ENCODE results near the gene IARS1. TPM values are rescaled to one million over a fixed set of nuclear protein-coding genes. Genes with fewer than 3 reads are reported as not detected.
A peak's percentile ranks its signal among the peaks of the same experiment; 100 is the strongest.

Gene IARS1
- total and polyA plus RNA-seq, 10 of the 15 experiments (the other 5 are each of a cell fraction or from before 2014, with no cell fraction given): 71.0 to 227 (median 153) TPM

- no peak for TF ChIP-seq ZNF274 (IDR thresholded peaks at IDR 0.05; ENCODE audit: insufficient read depth, insufficient read length)
- no peak for TF ChIP-seq ZNF24 (IDR thresholded peaks at IDR 0.05)
- no peak for TF ChIP-seq E2F4 (IDR thresholded peaks at IDR 0.05; ENCODE audit: low read depth, low read length)
- Histone ChIP-seq H3K4me3 (no peak overlapping the region), H3K79me2 (ENCODE audit: control insufficient read depth, insufficient read depth, low read length) (no peaks in the 10 kb centered on the region), H3K4me2 (ENCODE audit: control insufficient read depth, insufficient read depth) (no peak overlapping the region), H3K4me1 (ENCODE audit: control insufficient read depth, insufficient read depth, low read length) (no peaks in the 10 kb centered on the region), H3K36me3 (ENCODE audit: control insufficient read depth in 2 of 2, insufficient read depth in 2 of 2, low read length in 1 of 2) (peaks cover 39 to 65% of the 10 kb centered on the region in 2 experiments), H4K20me1 (ENCODE audit: control insufficient read depth, insufficient read depth) (no peaks in the 10 kb centered on the region), H3K27me3 (replicated peaks in 1 of 2; ENCODE audit: control insufficient read depth in 2 of 2, insufficient read depth in 2 of 2, low read length in 1 of 2) (no peaks in the 10 kb centered on the region), H2AFZ (ENCODE audit: control insufficient read depth, low read depth, low read length) (no peak overlapping the region), H3K27ac (ENCODE audit: control insufficient read depth, insufficient read depth) (no peak overlapping the region), H3K9me3 (replicated peaks; ENCODE audit: control insufficient read depth, insufficient read depth, low read length) (no peaks in the 10 kb centered on the region), H3K9ac (ENCODE audit: control insufficient read depth, insufficient read depth, low read length) (no peak overlapping the region)
- no TSS peak for BruUV-seq (replicated peaks)
- WGBS (ENCODE audit: insufficient coverage, insufficient replicate concordance, low lambda C conversion rate, missing lambda C conversion rate): 90% methylated on average over 19 of the region's 19 CpGs
- intact Hi-C loops (cut with micrococcal nuclease; ENCODE audit: unreplicated experiment) (no loop called here), in situ Hi-C loops (cut with MboI) (no loop called here)
- ATAC-seq (no peak), DNase-seq (ENCODE audit: low read depth, low spot score) (no peak), FAIRE-seq (no peak)
- ChIA-PET RAD21 (ENCODE audit: unreplicated experiment) (interaction anchor here (1.1 kb wide), 1 partner anchor 116 kb away, joined by 3 read pairs; no protein-coding TSS in a partner anchor), CTCF (interaction anchor here (1.1 kb wide), 1 partner anchor 12 kb away, joined by 5 read pairs; no protein-coding TSS in a partner anchor), SMC1A (ENCODE audit: uncharacterized antibody, unreplicated experiment) (no interaction called here), POLR2A (no interaction called here)
These were observed 38.8 kb downstream of the IARS1 start for GRCh38 chr9:92254381-92255337.

GRCh38 chr9:92253656-92254055, 39.8 kb downstream of the IARS1 start:
- H3K4me1 ChIP-seq (ENCODE audit: control insufficient read depth, insufficient read depth, low read length): no peaks in the 10 kb centered on the region
- H3K4me3 ChIP-seq: no peak overlapping the region
- ChIA-PET POLR2A (no interaction called here), SMC1A (ENCODE audit: uncharacterized antibody, unreplicated experiment) (interaction anchor here (1.2 kb wide), 1 partner anchor 16 kb away, joined by 3 read pairs; no protein-coding TSS in a partner anchor), CTCF (interaction anchor here (1.3 kb wide), 1 partner anchor 113 kb away, joined by 7 read pairs; no protein-coding TSS in a partner anchor), RAD21 (ENCODE audit: unreplicated experiment) (interaction anchor here (1.1 kb wide), 1 partner anchor 115 kb away, joined by 3 read pairs; no protein-coding TSS in a partner anchor)
- no peak overlapping the region for H3K27ac ChIP-seq (ENCODE audit: control insufficient read depth, insufficient read depth)
- no peaks in the 10 kb centered on the region for H3K79me2 ChIP-seq (ENCODE audit: control insufficient read depth, insufficient read depth, low read length)
- no peaks in the 10 kb centered on the region for H3K9me3 ChIP-seq (replicated peaks; ENCODE audit: control insufficient read depth, insufficient read depth, low read length)
- WGBS (ENCODE audit: insufficient coverage, insufficient replicate concordance, low lambda C conversion rate, missing lambda C conversion rate): 89% methylated on average over 4 of the region's 4 CpGs
- peaks cover 34 to 65% of the 10 kb centered on the region in 2 experiments for H3K36me3 ChIP-seq (ENCODE audit: control insufficient read depth in 2 of 2, insufficient read depth in 2 of 2, low read length in 1 of 2)
- no peak overlapping the region for H3K4me2 ChIP-seq (ENCODE audit: control insufficient read depth, insufficient read depth)
- H3K9ac ChIP-seq (ENCODE audit: control insufficient read depth, insufficient read depth, low read length): no peak overlapping the region
- intact Hi-C loops (cut with micrococcal nuclease; ENCODE audit: unreplicated experiment) (no loop called here), in situ Hi-C loops (cut with MboI) (no loop called here)
- H2AFZ ChIP-seq (ENCODE audit: control insufficient read depth, low read depth, low read length): no peak overlapping the region
- no peaks in the 10 kb centered on the region for H3K27me3 ChIP-seq (replicated peaks in 1 of 2; ENCODE audit: control insufficient read depth in 2 of 2, insufficient read depth in 2 of 2, low read length in 1 of 2)
- ATAC-seq (no peak), FAIRE-seq (no peak), DNase-seq (ENCODE audit: low read depth, low spot score) (no peak)
- H4K20me1 ChIP-seq (ENCODE audit: control insufficient read depth, insufficient read depth): no peaks in the 10 kb centered on the region
- BruUV-seq (replicated peaks): TSS peak; percentile 35
- no peak for TF ChIP-seq PAX8 (IDR thresholded peaks at IDR 0.05)
- TF ChIP-seq BRCA1 (IDR thresholded peaks at IDR 0.05; ENCODE audit: low read depth, low read length): no peak
- no peak for TF ChIP-seq MLLT1 (IDR thresholded peaks at IDR 0.05)
- no peak for TF ChIP-seq HDAC6 (IDR thresholded peaks at IDR 0.05; ENCODE audit: unreplicated experiment)
- TF ChIP-seq SKIL (IDR thresholded peaks at IDR 0.05; ENCODE audit: low read depth, poor library complexity, severe bottlenecking): no peak
- TF ChIP-seq ZBED1 (IDR thresholded peaks at IDR 0.05; ENCODE audit: borderline replicate concordance): no peak
- TF ChIP-seq NRF1 (conservative IDR thresholded peaks at IDR 0.05; ENCODE audit: low read depth, low read length): no peak
